RWPE1 (cell line): ENCODE data around the gene PLGRKT.
"Not testable (repeated sequence)": the region's sequence is repeated elsewhere in the genome, so short reads cannot be mapped to it uniquely, and the experiment has no call there.

Experiments
- CTCF ChIA-PET: fragments of 350-600 bp; sonication (Branson Sonifier 250); formaldehyde crosslinking; extraction: SDS; loops from one replicate; lab custom pipeline; 2021; lab: Yijun Ruan, JAX
- POLR2A ChIA-PET: fragments of 400-600 bp; formaldehyde crosslinking; extraction: SDS; loops from one replicate; lab custom pipeline; 2020; ENCODE audit warnings: antibody characterized with exemption; ENCODE audit not compliant: low non-redundant PET; lab: Yijun Ruan, JAX
- DNase-seq: peaks from one replicate; pipeline ENCODE4 v3.0.0; 2012; ENCODE audit warnings: low spot score
- H3K27ac ChIP-seq: fragments of 450-650 bp; 2 replicates; pipeline ENCODE4 v1.5.1; 2017
- CTCF ChIP-seq: fragments of 450-650 bp; conservative IDR thresholded peaks from 2 replicates; pipeline ENCODE4 v1.5.1; 2017; ENCODE audit warnings: low read depth, mild to moderate bottlenecking

PLGRKT gene

GRCh38 chr9:5468850-5469249, 31.1 kb upstream of the PLGRKT start:
- POLR2A ChIA-PET: no interaction called here
- CTCF ChIA-PET: no interaction called here

GRCh38 chr9:5466766-5467165, 29.0 kb upstream of the PLGRKT start:
- no peak overlapping the region for H3K27ac ChIP-seq
- CTCF ChIA-PET: no interaction called here
- POLR2A ChIA-PET: no interaction called here
- DNase-seq: no peak
- no peak for TF ChIP-seq CTCF

More at GRCh38 chr9:5468850-5469249, 31.1 kb upstream of the PLGRKT start:
- DNase-seq: no peak
- TF ChIP-seq CTCF: no peak
- no peak overlapping the region for H3K27ac ChIP-seq

- ChIA-PET CTCF (no interaction called here), POLR2A (no interaction called here)
- DNase-seq: no peak
- no peak overlapping the region for H3K27ac ChIP-seq
- TF ChIP-seq CTCF: no peak
Observed at GRCh38 chr9:5466005-5466404, 28.3 kb upstream of the PLGRKT start.

GRCh38 chr9:5464831-5465330, 27.2 kb upstream of the PLGRKT start:
- CTCF ChIA-PET, POLR2A ChIA-PET, H3K27ac ChIP-seq, DNase-seq: not testable (repeated sequence)

- CTCF ChIA-PET: interaction anchor here (0.6 to 0.8 kb wide), 2 partner anchors 10 to 94 kb away, joined by 3 read pairs; no protein-coding TSS in a partner anchor
- DNase-seq: no peak
- POLR2A ChIA-PET: no interaction called here
Observed at GRCh38 chr9:5460157-5460556, 22.4 kb upstream of the PLGRKT start.

GRCh38 chr9:5459289-5459829, 21.6 kb upstream of the PLGRKT start:
- TF ChIP-seq CTCF: no peak
- ChIA-PET CTCF (interaction anchor here (0.6 kb wide), 2 partner anchors 95 to 720 kb away, joined by 3 to 5 read pairs; no protein-coding TSS in a partner anchor), POLR2A (no interaction called here)
- no peak overlapping the region for H3K27ac ChIP-seq
- no peak for DNase-seq

More at GRCh38 chr9:5460157-5460556, 22.4 kb upstream of the PLGRKT start:
- no peak for TF ChIP-seq CTCF
- H3K27ac ChIP-seq: no peak overlapping the region

- TF ChIP-seq CTCF: no peak
- H3K27ac ChIP-seq: no peak overlapping the region
- peak; percentile 30 for DNase-seq
- ChIA-PET POLR2A (no interaction called here), CTCF (interaction anchor here (0.8 kb wide), 1 partner anchor 180 kb away, joined by 3 read pairs; no protein-coding TSS in a partner anchor)
Observed at GRCh38 chr9:5455181-5455580, 17.5 kb upstream of the PLGRKT start.
